ENCODE results near the gene TP53TG5. TPM values are rescaled to one million over a fixed set of nuclear protein-coding genes. Genes with fewer than 3 reads are reported as not detected.

TP53TG5 gene
- total RNA-seq, 1 experiment from 2014 or later, result not detected

Small RNAs within 50 kb of the gene (small RNA-seq; reads per million reads assigned to genes)
- gene MIR6812, result 0 to 0.05 reads per million in 2 experiments

Other genes starting within 250 kb of the TP53TG5 start
- gene PI3, start 203.4 kb downstream of the TP53TG5 start, total RNA-seq (2014; rRNA removed; shearing (Covaris generic)), result 0.40 and 0.56 TPM in 2 replicates
- not detected in 2 replicates for gene SEMG1, start 171.3 kb downstream of the TP53TG5 start, total RNA-seq (2014; rRNA removed; shearing (Covaris generic))
- not detected in 2 replicates for gene SEMG2, start 157.0 kb downstream of the TP53TG5 start, total RNA-seq (2014; rRNA removed; shearing (Covaris generic))
- gene SLPI, start 123.8 kb downstream of the TP53TG5 start, total RNA-seq (2014; rRNA removed; shearing (Covaris generic)), result not detected in 2 replicates
- not detected in 2 replicates for gene RBPJL, start 71.5 kb downstream of the TP53TG5 start, total RNA-seq (2014; rRNA removed; shearing (Covaris generic))
- gene MATN4, start 70.0 kb downstream of the TP53TG5 start, total RNA-seq (2014; rRNA removed; shearing (Covaris generic)), result 0.42 and 0.59 TPM in 2 replicates
- gene SDC4, start 29.9 kb downstream of the TP53TG5 start, total RNA-seq (2014; rRNA removed; shearing (Covaris generic)), result 16.1 and 17.5 TPM in 2 replicates
- 23.6 and 31.0 TPM in 2 replicates for gene SYS1, start 15.2 kb downstream of the TP53TG5 start, total RNA-seq (2014; rRNA removed; shearing (Covaris generic))
- gene DBNDD2, start 30.0 kb upstream of the TP53TG5 start, total RNA-seq (2014; rRNA removed; shearing (Covaris generic)), result 0.77 and 1.5 TPM in 2 replicates
- gene PIGT, start 37.8 kb upstream of the TP53TG5 start, total RNA-seq (2014; rRNA removed; shearing (Covaris generic)), result 179 and 191 TPM in 2 replicates
- gene WFDC2, start 91.4 kb upstream of the TP53TG5 start, total RNA-seq (2014; rRNA removed; shearing (Covaris generic)), result not detected in 2 replicates
- gene SPINT3, start 137.3 kb upstream of the TP53TG5 start, total RNA-seq (2014; rRNA removed; shearing (Covaris generic)), result not detected in 2 replicates
- not detected in 2 replicates for gene WFDC6, start 161.2 kb upstream of the TP53TG5 start, total RNA-seq (2014; rRNA removed; shearing (Covaris generic))
- not detected in 2 replicates for gene EPPIN, start 169.1 kb upstream of the TP53TG5 start, total RNA-seq (2014; rRNA removed; shearing (Covaris generic))
- gene WFDC8, start 201.0 kb upstream of the TP53TG5 start, total RNA-seq (2014; rRNA removed; shearing (Covaris generic)), result not detected in 2 replicates

All from SK-MEL-5 (cell line).